DMS53 treated with DMSO at 0.1 percent for 48 hours (cell line): ENCODE measurements around the gene MRPL46.
"Not testable (repeated sequence)": the region's sequence is repeated elsewhere in the genome, so short reads cannot be mapped to it uniquely, and the experiment has no call there.

Source experiments
- DNase-seq: peaks from one replicate; lab custom pipeline; 2025; ENCODE audit not compliant: unreplicated experiment; lab: John Stamatoyannopoulos, UW

The MRPL46 gene

DNA sequence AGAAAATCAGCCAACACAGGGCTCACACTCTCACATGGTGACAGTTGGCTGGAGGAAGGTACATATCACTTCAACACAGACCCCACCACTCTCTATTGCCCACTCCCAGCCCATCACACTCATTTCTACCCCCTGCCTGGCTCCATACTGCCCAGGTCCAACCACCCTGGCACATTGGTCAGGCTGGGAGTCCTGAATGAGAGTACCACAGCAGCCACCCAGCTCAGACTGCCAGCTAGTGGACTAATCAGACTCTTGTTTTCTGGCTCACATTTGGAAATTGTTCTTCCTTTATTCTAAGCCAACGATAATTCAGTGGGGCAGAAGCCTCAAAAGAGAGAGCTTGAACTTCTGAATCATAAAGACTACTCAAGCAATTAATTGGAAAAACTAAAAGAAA lies 20.0 kb downstream of the MRPL46 start:
- no peak for DNase-seq

DNA sequence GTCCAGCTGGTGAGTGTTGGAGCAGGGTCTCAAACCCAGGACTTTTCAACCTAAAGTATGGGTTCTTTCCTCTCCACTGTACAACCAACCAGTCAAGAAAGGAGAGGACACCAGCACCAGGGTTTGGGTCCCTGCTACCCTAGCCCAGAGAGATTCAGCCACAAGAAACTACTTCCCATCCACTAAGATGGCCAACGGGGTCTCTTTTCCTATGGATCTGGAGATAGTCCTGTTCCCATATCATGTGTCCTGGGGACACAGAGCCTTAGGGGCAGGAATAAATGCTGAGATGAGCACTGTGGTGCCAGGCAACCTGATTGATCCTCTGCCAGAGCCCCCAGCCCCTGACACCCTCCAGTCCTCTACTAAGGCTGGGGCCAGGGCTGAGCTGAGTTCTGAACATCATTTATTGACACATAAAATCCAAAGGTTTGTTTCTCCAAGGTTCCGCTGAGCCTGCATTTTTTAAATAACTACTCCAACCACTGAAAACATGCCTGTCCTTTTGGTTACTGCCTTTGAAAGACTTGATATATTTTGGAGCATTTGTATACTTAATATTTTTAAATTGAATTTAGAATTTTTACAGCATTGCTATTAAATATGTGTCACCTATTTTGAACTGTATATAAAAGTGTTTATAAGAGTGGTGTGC lies 26.0 kb downstream of the MRPL46 start:
- no peak for DNase-seq

DNA sequence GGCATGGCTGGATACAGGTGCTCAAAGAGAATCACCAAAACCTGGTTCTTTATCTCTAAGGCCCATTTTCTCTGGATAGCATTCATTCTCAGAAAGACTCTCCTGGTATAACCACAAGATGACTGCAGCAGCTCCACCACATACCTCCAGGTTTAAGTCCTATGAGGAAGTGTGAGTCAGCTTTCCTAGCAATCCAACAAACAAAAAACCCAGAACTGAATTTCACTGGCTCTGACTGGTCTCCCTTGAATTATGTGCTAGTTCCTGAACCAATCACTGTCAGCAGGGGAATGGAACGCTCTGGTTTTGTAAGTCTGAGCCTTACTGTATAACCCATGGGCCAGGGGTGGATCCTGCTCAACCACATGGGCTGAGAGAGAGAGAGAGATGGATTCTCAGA lies 27.2 kb downstream of the MRPL46 start:
- DNase-seq = no peak

DNA sequence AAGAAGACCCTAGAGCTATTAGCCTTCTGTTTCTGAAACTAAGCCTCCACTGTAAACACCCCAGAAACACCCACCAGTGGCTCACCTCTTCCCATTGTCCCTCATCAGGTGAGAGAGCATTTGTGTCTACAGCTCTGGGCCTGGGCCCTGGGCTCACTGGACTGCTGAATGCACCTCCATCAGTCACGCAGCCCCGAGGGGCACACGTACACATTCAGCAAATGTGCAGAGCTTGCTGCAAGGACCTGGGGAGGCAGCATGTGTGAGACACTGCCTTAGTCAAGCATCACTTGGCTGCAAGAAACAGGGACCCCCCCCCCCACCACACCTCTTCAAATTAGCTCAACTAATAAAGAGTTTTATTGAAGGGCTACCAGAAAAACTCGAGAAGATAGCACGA lies 29.0 kb downstream of the MRPL46 start:
- DNase-seq = no peak

DNA sequence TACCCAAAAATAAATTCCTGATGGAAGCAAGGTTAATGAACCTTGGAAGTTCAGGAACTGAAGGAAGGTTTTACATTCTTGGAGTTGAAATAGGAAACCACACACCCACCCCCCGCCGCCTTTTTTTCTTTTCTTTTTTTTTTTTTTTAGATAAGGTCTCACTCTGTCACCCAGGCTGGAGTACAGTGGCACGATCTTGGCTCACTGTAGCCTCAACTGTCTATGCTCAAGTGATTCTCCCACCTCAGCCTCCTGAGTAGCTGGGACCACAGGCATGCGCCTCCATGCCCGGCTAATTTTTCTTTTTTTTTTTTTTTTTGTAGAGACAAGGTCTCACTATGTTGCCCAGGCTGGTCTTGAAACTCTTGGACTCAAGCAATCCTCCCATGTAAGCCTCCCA lies 33.1 kb downstream of the MRPL46 start:
- DNase-seq = not testable (repeated sequence)

DNA sequence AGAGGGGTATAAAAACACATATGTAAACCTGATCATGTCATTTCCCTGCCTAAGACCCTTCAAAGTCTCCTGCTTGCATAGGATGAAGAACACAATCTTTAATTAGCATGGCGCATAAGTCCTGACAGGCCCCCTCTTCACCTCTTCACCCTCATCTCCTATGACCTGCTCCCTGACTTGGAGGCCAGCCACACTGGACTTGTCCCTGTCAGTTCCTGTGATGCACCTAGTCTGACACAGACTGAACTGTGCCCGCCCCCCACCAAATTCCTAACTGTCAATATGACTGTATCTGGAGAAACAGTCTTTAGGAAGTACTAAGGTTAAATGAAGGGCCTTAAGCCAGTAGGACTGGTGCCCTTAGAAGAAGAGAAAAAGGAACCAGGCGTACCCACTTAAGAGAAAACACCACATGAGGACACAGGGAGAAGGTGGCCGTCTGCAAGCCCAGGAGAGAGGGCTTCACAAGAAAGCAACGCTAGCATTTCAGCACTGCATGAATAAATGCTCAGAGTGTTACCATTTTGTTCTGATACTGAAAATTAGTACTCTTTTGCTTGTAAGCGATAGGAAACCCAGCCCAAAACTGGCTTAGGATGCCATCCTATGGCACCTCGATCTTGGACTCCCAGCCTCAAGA lies 34.0 kb downstream of the MRPL46 start:
- DNase-seq = no peak

DNA sequence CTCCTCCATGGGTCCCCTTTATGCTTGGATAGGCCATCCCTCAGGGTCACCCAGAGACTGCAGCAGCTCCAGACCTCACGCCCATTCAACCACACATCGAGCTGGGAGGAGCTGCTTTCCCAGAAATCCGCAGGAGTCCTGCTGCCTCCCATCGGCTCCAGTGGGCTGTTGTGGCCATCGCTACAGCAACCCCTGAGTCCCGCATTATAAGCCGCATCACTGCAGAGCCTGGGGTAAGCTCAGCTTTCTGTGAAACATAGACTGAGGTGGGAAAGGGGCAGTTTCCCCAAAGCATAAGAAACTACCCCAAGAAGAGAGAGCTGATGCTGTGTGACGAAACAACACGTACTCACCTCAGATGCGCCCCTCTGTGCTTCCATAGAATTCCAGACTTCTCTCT lies 35.7 kb downstream of the MRPL46 start:
- no peak for DNase-seq

DNA sequence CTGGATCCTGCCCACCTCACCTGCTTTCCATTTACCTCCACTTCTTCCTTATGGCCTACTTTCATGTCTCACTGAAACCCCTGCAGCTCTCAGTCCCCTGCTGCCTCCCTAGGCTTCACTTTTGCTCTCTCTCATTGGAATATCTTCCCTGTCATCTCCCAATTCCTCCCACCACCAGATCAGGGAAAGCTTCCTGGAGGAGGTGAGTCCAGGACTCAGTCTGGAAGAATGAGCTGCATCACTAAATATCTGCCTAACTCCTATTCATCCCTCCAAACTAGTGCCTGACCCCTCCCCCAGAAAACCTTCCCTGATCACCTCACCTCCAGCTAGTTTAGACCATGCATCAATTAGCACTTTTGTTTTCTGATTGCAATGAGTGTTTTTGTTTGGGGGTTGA lies 37.1 kb downstream of the MRPL46 start:
- DNase-seq = no peak

DNA sequence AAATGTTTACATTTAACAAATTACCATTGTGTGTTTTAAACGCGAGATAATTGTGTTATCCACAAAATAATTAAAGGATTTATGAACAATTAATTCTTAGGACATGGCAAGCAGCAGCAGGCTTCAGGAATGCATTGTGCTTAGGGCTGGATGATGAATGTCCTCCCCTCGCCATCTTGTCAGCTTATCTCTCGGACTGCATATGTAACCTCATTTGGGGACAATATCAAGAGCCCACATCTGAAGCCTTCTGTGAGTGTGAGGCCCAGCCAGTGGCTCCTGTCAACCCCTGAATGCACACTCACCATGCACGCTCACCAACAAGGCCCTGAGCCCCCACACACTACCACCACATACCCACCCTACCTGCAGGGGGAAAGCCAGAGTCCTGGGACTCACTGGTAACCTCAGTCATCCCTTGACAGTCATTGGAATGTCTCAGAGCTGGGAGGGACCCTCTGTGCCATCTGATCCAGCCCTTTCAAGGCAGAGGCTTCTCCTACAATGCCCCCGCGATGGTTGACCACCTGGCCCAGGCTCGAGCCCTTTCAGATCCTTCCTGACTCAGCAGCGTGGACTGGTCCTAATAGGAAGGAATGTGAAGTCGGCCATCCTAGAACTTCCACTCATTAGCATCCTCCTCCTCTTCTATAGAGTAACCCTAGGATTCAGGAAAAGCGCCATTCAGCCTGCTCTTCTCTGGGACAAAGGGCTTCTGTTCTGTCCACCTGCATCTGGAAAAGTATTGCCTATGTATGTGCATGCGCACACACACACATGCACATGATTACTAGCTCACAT lies 38.2 kb downstream of the MRPL46 start:
- DNase-seq = no peak

DNA sequence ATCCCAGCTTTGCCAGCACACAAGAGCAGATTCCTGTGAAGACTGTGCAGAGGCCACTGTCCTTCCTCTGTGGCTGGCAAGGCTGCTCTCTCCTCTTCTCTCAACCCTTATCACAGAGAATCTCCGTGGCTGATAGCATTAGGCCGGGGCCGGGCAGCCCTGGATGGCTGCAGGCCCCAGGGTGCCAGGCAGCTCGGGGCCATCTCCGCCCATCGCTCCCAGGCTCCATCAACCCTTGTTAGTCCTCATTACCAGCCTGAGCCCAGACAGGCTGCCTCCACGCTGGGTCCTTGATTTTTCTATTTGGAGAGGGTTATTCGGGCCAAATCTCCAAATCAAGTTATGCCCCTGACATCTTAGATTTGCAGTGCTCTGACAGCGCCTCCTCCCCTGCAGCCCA lies 39.1 kb downstream of the MRPL46 start:
- no peak for DNase-seq

DNA sequence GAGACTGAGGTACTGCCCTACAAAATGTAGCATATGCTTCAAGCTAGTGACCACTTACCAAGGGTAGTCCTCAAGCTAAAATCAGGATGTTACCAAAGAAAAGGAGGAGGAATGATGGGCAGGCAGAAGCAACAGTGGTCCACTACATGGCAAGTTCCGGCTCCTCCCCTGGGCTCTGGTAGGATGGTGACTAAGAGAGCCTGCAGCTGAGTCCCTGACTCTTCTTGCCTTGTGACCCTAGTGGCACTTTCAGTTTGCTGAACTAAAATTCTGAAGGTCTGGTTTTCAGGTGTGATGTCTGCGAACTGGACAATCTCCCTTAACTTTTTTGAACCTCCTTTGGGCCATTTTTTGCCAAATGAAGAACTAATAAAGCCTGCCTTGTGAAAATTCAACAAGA lies 40.9 kb downstream of the MRPL46 start:
- DNase-seq = no peak

DNA sequence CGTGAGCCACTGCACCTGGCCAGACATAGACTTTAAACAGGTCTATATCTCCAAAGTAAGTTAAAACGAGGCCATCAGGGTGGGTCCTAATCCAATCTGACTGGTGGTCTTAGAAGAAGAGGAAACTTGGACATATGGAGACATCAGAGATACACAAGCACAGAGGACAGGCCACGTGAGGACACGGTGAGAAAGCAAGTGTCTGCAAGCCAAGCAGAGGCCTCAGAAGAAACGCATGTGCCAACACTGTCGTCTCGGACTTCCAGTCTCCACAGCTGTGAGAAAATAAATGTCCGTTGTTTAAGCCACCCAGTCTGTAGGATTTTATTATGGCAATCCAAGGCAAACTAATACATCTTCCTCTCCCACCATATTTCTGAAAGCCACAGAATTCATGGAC lies 43.9 kb downstream of the MRPL46 start:
- DNase-seq = no peak

DNA sequence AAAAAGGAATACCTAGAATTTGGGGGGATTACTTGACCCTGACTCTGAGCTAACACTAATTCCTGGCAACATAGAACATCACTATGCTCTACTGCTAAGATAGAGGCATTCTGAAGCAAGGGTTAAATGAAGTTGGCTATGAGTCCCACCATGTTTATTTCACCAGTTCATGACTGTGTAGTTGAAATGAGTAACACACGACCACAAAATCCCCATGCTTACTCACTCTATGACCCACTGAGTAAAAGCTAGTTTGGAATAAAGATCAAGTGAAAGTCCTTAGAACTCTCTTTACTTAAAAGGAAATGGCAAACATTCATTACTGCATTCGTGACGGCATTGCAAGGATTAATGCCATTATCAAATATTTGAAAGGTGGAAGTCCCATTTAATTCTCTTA lies 47.4 kb downstream of the MRPL46 start:
- DNase-seq = no peak
